ENCODE data around the gene SLC2A13.
"Not testable (repeated sequence)": the region's sequence is repeated elsewhere in the genome, so short reads cannot be mapped to it uniquely, and the experiment has no call there.

The SLC2A13 gene

DNA sequence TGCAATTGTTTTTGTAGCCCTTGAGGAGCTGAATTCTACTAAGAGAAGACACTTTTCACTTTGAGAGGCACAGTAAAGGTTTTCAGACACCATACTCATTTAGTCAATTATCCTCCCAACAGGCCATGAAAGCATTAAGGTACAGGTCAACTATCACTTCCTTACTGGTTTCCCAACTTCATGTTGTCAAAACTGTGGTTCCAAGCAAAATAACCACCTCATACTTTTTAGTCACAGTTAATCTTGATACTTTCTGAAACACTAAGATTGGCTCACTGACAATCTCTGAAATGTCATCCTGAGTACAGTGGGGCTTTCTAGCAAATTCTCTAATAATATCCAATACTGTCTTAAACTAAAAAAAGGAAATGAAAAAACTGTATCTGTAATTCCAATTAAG is 71.7 kb downstream of the SLC2A13 start:
- DNase-seq = no peak

DNA sequence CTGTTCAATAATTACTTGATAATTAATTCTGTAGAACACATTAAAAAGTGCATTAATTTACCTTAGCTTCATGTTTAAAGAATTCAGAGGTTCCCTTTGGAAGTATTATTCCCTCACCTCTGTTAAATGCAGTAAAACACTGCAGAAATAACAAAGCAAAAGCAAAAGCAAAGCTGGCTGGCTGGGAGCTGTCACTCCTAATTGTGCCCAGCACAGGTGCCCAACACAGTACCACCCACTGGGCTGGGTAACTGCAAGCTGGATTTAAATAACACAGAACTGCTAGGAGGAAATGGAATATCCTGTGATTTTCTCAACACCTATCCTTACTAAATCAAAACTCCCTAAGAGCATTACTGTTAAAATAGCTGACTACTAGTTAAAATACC is 72.6 kb downstream of the SLC2A13 start:
- no peak for DNase-seq

DNA sequence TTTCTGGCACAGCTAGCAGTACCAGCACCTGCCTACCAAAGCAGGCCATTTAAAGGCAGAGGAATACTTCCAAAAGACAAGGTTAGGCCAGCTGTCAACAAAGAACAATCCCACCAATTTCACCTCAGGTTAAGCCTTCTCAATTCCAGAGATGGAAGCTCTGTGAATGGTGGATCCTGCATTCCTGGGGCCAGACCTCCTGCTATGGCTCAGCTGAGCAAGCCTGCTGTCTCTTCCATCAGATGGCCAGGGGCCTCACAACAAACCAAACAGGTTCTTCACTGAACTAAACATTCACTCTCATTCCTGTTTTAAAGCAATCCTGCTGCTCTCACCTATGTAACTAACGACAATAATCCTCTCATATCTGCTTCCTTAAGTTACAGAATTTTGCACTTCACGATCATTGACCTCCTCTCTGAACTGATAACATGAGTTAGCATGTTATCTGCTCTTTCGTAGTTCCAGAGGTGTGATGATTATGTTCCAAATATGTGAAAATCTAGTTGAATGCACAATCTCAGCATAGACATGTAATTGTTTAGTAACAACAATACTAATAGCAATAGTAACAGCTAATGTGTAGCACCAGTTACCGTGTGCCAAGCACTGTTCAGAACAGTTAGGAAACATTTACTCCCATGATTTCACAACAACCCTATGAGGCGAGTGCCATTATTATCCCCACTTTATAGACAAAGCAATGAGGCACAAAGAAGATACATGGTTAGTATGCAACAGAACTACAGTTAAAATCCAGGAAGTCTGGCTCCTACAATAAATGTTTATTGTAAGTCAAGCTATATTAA is 73.2 kb downstream of the SLC2A13 start:
- no peak for DNase-seq

DNA sequence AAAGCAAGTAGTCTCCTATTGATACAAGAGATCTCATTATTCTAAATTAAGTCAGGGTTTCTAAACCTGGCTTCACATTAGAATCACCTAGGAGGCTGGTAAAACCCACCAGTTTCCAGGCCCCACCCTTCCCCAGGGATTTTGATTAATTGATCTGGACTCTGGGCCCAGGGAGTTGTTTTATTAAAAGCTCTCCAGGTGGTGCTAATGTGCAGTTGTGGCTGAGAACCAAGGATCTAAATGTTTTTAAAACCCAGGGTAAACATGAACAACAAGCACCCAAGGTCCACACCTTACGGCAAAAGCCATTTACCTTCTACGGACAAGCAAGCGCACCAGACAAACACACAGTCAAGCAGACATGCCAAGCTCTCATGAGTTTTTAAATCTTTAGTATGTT is 73.9 kb downstream of the SLC2A13 start:
- DNase-seq = no peak

DNA sequence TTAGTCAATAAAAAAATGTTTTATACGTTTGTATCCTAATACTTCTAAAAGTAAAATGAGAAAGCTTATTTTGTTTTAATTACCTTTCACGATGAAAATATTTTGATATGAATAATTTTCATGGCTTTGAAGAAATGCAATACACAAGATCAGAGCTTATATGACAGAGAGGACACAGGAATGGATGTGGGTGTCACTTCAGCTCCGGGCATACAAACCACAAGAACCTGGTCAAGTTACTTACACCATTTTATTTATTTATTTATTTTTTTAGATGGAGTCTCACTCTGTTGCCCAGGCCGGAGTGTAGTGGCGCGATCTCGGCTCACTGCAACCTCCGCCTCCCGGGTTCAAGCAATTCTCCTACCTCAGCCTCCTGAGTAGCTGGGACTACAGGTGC is 74.9 kb downstream of the SLC2A13 start:
- DNase-seq = not testable (repeated sequence)

DNA sequence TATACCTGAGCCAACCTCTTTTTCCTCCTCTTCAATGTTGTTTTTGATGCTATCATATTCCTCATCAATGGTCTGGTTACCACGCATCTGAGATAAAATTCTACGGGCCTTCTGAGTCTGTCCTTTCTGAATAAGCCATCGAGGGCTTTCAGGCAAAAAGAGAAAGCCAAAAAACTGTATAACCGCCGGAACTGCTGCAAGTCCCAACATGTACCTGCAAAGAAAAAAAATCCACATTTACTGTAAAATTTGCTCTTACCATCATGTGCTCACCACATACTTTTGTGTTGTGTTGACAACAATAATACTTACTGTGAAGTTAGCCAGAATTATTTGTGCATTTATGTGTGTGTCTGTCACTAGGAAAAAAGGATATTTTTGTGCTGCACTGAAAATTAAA is 77.6 kb downstream of the SLC2A13 start:
- DNase-seq = no peak

DNA sequence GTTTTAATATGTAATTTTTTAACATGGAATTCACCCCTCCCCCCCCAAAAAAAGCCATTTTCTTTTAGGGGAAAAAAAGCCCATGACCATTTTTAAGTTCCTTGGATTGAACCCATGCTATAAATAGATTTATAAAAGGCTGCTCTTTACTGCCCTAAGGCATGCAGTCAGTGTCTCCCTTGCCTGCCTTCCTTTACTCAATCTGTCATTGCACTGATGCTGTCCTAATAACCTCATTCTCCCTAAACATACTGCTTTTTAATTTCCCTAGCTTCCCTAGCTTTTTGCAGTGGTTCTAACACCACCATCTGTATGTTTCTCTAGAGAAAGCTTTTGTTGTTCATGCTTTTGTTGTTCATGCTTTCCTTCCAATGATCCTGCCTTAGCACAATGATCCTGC is 83.0 kb downstream of the SLC2A13 start:
- DNase-seq = no peak

DNA sequence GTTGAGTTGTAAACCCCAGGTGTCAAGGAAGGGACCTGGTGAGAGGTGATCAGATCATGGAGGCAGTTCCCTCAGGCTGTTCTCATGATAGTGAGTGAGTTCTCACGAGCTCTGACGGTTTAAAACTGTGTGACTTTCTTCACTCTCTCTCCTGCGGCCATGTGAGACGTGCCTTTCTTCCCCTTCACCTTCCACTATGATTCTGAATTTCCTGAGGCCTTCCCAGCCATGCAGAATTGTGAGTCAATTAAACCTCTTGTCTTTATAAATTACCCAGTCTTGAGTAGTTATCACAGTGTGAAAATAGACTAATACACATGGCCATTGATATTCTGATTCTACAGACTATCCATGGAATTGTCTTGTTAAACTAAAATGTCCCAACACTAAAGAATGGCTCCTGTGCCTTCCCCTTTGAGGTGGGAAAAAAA is 85.6 kb downstream of the SLC2A13 start:
- no peak for DNase-seq

DNA sequence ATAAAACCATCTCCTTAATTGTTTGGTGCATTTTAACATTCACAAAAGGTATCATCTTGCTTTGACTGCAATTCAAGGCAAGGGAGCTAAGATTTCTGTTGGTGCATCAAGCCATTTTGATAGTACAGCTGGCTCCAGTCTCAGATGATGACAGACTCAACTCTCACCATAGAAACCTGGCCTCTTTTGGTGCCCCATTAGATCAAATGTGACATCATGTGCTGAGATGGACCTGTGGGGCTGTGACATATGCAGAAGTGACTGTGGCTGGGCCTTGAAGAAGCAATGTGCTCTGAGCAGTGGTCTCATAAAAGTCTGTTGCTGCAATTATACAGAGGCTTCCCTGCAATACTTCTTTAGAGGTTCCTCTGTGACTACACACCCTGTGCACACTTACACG is 88.4 kb downstream of the SLC2A13 start:
- no peak for DNase-seq

DNA sequence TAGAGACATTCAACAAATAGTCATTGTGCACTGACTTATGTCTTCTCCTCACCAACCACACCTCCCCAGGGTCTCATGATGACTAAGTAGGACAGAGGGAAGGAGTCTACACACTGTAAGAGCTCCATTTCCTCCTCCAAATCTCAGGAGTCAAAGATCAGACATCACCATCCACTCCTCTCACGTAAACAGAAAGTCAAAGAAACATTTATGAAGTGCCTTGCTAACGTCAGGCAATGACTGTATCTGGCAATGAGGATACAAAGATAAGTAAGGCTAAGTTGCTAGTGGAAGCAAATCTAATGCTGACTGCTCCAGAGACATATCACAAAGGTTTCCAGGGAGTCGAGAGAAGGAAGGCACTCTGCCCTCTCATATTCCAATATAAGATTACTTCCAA is 88.9 kb downstream of the SLC2A13 start:
- no peak for DNase-seq

DNA sequence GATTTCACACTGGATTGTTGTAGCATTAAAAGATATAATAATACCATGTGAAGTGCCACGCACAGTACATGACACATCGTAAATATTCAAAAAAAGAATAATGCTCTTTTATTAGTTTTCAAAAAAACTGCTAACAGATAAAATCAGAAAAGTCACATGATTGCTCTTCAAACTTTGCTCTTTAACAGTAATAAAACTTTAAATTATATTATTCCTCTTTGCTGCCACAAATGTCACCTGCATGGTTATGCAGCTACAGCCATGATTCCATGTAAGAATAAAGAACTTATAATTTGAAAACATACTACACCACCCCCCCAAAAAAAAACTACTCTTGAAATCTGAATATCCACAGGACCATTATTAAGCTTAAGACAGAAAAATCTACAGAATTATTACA is 90.0 kb downstream of the SLC2A13 start:
- DNase-seq = no peak

DNA sequence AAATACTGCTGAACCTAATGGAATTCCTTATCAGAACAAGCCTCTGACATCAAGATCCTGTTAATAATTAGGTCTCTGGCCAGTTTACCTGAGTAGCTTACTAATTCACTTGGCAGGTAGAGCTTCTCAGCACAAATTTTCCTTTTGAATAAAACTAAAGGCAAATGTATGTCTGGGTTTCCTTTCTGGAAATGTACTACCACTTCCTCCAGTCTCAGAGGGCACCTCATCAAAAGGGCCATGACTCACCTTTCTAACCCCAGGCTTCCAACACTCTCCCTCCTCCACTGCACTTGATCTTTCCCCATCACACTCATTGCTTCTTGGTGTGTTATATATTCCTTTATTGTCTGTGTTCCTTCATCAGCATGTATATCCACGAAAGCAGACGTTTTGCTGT is 90.5 kb downstream of the SLC2A13 start:
- DNase-seq = no peak

DNA sequence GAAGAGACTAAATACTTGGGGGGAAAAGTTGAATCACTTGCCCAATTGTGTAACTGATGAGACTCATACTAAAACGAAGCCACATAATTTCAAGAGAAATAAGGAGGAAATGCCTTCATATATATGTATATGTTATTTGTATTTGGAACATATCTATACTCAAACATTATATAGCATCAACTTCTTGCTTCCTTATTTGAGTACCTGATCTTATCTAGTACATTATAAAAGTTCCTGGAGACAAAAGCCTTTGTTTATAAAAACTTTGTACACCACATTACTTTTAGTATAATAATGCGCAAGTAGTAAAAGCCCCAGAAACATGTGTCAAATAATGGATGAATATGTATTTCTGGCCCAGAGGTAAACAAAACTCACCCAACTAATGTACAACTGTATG is 92.0 kb downstream of the SLC2A13 start:
- no peak for DNase-seq

DNA sequence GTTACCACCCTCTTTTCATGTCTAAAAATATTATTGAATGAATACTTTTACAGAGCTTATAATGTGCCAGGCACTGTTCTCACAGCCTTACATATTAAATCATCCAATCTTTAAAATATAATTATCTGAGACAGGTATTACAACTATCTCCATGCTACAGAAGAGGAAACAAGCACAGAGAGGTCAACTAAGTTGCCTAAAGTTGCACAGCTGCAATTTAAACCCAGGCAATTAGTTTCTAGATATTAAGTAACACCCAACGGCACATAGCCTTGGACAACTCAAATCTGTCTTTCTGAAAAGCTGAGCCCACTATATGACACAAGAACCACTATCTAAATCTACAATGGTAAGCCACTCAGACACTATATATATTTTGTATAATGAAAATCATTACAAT is 92.6 kb downstream of the SLC2A13 start:
- no peak for DNase-seq

DNA sequence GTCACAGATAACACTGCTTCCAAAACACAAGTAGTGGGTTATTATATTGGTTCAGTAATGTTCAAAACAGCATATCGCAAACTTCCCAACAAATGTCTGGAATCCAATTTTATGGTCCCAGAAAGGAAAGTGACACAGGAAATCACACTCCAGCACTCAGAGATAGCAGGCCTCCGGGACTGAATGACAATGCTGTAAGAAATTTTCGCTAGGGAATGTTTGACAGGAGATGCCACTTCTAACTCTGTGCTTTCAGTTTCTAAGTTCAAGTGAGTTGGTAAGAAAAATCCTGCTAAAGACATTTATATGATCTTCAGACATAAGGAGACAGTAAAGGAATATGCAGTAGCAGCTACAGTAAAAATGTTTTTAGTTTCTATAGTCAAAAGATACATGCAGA is 93.2 kb downstream of the SLC2A13 start:
- no peak for DNase-seq

DNA sequence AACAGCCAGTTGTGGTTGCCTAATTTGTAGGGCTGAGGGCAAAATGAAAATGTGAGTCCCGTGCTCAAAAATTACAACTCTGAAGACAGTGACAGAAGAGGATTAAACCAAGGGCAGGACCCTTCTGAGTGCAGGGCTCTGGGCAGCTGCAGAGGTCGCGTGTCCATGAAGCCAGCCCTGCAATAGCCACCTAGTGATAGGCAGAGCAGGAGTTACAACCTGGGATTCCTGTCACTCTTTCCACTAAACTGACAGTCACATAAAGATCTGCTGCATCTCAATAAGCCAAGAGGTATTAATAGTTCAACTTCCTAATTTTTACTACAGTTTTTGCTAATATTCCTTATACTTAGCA is 94.1 kb downstream of the SLC2A13 start:
- DNase-seq = no peak

DNA sequence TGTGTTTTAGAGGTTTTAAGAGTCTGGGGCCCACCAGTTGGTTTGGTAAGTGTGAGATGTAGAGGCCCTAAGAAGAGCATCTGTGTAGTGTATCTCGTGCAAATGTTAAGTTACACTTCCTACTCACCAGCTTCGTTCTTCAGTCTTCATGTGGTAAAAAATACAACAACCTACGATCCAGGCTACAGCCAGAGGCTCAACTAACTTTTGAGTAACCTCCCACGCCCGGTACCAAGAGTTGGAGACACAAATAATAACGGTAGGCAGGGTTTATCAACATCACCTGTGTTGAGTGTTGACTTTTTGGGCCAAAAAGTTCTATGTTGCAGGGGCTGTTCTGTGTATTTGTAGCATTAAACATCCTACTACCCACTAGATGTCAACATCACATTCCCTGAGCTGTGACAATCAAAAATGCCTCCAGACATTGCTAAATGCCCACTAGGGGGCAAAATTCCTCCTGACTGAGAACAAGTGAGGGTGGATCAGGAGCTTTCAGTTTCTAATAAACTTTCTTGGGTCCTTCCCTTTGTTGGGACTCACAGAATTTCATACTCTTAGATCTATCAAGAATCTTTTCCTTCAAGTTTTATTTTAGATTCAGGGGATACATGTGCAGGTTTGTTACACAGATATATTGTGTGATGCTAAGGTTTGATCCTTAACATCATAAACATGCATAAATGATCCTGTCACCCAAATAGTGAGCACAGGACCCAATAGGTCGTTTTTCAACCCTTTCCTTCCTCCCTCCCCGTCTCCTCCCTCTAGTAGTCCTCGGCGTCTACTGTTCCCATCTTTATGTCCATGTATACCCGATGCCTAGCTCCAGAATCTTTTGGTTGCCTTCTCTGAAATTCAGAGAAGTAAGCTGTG is 94.7 kb downstream of the SLC2A13 start:
- DNase-seq = peak; percentile 18

DNA sequence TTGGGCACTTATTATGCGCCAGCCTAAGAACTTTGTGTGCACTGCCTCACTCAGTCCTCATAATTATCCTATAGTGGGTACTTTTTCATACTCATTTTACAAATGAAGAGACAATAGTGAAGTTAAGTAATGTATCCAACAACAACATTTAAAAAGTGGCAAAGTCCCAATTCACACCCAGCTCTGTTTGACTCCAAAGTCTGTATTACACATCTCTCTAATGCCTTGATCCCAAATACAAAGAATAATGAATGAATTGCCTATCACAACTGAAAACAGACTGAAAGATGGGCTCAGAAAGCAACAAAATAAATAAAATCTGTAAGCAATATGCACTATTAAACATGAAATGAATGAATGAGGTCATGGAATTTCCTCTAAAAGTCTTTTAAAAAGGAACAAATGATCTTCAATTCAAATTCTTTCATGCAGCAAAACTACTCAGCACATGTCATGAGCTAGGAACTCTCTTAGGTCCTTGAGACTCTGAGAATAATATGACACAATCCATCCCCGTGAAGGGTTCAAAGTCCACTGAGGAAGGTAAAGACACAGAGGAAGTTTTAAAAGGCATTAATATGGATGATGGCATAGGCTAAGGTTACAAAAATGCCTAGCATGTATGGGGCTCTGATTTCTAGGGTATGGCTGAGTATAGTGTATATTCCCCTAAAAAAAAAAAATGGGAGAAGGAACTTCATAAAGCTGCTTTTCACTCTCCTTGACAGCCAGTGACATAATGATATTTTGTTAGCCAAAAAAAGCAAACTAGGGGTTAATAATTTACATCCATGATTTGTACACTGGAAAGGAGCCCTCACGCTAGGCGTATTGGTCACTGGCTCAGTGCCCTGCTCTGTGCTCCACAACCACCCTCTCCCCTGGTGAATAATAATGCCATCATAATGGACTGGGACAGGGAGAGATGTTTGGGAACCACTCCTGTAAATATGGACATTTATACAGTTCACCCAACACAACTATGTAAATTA is 103.4 kb downstream of the SLC2A13 start:
- no peak for DNase-seq

DNA sequence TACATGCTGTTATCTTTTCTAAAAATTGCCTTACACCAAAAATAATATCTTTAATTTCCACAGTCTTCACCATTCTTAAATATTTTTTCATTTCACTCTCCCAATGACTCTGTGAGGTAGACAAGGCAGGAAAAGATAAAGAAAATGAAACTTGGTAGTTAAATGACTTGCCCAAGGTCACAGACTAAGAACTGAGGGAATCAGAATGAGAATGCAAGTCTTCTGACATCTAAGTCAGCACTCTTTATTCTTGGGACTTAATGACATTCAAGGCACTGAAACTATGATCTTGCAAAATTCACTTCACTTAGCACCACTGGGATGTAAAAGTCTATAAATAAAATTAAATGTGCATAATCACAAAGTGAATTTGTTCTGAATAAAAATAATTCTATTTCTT is 104.5 kb downstream of the SLC2A13 start:
- DNase-seq = no peak

DNA sequence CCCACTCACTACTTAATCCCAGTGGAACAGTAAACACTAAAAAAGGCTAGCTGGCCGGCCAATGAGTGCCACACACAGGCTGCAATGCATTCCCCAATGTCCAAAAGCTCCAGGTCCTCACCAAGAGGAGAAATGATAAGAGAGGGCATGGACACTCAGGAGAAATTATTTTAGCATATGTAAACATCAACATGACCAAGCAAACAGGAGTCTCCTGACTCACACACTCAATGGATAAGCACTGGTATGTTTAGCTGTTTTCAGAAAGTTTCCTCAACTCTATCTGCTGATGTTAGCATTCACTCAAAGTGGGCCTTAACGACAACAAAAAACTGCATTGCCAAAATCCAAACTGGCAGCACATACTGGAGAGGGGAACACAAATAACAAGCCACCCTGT is 105.0 kb downstream of the SLC2A13 start:
- no peak for DNase-seq

DNA sequence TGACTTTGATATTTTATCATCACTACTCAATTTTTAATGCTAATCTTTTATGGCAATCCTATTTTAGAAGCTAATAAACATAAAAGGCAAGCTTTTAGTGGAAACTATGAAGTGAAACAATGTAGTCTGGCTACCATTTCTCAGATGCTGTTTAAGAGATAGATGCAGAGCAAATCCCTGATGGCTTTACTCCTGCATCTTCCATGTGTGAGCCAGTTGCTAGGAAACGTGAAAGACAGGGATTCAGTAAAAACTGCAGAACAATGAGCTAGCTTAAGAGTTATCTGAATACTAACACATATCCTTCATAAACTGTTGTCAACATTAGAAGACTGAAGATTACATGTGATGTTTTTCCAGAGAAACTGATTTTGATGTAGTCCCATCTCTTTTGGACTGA is 112.6 kb downstream of the SLC2A13 start:
- DNase-seq = no peak

DNA sequence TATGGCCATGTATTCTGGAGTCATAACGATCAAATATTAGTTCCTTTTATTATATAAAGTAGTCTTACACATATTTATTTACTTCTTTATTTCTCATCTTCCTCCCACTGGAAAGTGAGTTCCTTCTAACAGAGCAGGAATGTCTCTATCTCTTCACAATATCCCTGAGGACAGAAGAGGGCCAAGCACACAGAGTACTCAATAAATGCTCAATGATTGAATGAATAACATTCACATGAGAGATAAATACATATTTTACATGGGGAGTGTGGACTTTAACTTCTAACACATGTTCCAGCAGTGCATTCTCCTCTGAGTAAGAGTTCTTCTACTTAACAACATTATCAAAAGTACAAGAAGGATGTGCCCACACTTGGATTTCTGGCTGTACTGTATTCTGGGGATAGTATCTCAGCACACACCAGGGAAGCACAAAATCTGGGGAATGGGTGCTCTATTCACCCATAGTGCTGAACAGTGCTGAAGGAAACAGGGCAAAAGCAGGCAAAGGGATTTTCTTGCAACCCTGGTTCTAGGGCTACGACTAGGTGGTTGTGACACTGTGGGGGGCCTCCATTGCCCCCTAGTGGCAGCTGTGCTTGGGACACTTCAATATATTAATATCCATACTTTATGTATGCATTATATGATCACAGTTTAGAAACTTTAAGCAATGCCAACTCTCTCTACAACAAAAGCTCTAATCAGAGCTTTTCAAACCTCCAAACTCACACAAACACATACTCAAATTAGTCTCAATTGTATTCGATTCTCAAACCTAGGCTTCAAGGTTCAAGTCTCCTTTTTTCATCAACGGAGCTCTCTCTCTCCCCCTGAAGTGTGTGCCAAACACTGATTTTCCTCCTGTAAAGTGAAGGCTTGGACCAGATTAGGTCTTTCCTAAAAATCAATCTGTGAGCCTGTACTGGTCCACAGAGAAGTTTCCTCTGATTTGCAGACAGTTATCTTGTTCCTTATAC is 115.5 kb downstream of the SLC2A13 start:
- peak; percentile 42 for DNase-seq
